GM18507 (cell line): Measurements from ENCODE around the gene BLZF1.
"Not testable (repeated sequence)": the region's sequence is repeated elsewhere in the genome, so short reads cannot be mapped to it uniquely, and the experiment has no call there.

Experiments
- DNase-seq: peaks from one replicate; pipeline ENCODE4 v3.0.0; 2011; ENCODE audit warnings: low read depth; ENCODE audit not compliant: insufficient read length; ENCODE audit errors: extremely low spot score
- FAIRE-seq: peaks from 2 replicates; lab custom pipeline; 2011; peaks lifted over from hg19 to GRCh38; lab: Jason Lieb, UNC

BLZF1 gene

GRCh38 chr1:169347688-169348382, 20.2 kb upstream of the BLZF1 start:
- FAIRE-seq: no peak
- DNase-seq: no peak

DNA sequence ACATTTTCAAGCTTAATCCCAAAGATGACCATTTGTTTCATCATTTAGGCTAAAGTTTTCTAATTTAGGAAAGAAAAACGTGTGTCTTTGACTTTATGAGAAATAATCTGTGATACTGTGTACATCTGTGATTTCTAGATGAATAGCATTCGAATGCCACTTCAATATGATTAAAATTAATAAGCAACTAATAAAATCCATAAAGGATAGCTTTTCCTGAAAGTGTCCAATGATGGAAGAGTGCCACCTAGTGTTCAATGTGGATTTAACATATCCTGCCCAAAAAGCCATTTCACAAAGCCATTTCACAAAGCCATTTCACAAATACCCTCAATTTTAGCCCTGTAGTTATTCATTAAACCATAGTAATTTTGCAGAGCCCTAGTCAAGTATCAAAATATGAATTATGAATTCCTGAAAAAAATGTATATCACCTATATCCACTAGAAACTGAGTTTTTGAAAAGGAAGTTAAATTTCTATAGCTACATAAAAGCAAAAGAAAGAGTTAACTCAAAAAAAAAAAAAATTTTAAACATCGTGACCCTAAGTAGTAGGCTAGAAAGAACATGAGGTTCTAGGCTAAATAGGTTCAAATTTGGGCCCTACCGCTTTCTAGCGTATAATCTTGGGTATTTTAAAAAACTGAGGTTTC, 19.5 kb upstream of the BLZF1 start:
- peak; percentile 87 for FAIRE-seq
- no peak for DNase-seq

DNA sequence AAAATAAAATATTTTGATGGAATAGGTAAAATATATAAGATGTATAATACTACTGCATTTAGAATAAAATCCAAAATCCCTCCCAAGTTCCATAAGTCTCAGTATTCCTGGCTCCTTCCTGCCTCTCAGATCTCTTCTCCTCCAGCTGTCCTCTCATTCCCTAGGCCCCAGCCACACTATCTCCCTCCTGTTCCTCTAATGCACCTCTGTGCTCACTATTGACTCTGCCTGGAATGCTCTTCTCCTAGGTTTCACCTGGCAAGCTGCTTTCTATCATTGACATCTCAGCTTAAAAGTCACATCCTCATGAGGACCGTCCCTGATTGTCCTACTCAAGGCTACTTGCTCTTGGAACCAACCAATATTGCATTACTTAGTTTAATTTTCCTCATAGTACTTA, 7.6 kb upstream of the BLZF1 start:
- FAIRE-seq: no peak
- DNase-seq: no peak

DNA sequence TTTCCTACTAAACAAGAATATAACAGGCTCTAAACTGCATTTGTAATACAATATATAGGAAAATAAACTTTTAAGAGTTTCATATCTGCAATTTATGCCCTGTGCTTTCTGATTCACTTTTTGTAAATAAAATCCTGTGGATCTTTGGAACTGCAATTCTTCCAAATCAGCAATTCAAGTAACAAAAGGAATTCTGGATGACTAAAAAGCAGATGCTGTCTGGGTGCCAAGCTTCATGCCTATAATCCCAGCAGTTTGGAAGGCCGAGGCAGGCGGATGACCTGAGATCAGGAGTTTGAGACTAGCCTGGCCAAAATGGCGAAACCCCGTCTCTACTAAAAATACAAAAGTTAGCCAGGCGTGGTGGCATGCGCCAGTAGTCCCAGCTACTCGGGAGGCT, 6.7 kb upstream of the BLZF1 start:
- no peak for FAIRE-seq
- no peak for DNase-seq

DNA sequence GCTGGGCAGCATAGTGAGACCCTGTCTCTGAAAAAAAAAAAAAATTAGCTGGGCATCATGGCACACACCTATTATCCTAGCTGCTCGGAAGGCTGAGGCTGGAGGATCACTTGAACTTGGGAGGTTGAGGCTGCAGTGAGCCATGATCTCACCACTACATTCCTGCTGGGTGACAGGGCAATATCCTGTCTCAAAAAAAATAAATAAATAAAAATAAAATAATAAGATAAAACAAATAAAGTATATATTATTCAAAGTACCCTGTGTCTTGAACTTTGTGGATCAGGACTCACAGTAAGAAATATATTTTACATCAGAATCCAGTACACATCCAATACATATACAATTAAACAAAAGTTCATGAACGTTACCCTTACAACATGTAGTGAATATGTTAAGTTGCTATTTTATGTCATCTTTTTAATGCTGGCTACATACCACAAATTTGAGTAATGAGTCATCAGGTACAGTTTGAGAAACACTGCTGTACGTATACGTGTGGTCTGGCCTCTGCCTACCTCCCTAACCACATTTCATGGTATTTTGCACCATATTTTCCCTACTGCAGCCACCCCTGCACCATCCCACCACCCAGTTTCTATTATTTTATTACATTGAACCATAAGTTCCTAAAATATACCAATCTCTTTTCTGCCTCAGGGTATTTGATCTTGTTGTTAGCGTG, 4.8 kb upstream of the BLZF1 start:
- DNase-seq (no peak), FAIRE-seq (peak; percentile 44)

- FAIRE-seq (no peak), DNase-seq (no peak)
Observed at GRCh38 chr1:169364948-169365347, 3.0 kb upstream of the BLZF1 start.

GRCh38 chr1:169367096-169367685, 804 bp upstream of the BLZF1 start:
- FAIRE-seq: no peak
- no peak for DNase-seq

DNA sequence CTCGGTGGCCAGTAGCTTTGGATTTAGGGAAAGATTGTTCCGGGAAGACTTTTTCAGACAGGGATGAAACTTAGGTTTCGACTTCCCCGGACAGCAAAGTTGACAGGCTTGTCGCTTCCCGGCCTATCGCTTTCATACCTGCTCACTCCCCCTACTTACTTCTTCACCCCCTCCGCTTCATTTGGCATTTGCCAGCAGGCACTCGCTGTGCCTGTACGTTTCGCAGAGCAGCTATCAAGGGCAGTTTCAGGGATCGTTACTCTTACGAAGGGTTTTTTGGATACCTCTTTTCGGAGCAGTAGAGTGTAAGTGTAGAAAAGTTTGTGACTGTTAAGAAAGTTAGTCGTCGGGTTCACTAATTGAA, 393 bp downstream of the BLZF1 start:
- FAIRE-seq: no peak
- no peak for DNase-seq

DNA sequence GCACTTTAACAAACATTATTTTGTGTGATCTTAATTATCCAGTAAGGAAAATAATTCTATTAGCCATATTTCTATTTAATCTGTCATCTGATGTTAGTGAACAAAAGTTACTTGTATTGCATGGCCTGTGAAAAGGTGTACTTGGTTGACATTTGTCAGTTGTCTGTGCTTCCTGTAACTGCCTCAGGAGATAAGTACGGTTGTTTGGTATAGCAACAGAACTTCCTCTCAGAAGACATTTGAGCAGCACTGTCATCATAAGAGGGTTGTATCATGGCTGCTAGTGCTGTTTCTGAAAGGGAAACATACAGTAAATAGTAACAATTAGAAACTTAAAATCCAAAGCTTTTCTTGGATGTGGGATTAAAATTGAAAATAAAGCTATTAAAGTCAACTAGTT, 3.4 kb downstream of the BLZF1 start:
- no peak for FAIRE-seq
- no peak for DNase-seq

DNA sequence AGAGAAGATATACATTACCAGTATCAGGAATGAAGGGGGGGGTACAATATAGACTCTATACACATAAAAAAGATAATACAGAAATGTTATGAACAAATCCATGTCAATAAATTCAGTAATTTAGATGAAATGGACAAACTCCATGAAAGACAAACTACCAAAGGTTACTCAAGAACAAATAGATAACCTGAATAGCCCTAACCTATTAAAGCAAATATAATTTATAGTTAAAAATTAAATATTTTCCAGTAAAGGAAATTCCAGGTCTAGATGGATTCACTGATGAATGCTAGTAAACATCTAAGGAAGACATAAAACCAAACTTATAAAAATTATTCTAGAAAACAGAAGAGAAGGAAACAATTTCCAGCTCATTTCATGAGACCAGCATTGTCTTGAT, 13.2 kb downstream of the BLZF1 start:
- FAIRE-seq (no peak), DNase-seq (no peak)

DNA sequence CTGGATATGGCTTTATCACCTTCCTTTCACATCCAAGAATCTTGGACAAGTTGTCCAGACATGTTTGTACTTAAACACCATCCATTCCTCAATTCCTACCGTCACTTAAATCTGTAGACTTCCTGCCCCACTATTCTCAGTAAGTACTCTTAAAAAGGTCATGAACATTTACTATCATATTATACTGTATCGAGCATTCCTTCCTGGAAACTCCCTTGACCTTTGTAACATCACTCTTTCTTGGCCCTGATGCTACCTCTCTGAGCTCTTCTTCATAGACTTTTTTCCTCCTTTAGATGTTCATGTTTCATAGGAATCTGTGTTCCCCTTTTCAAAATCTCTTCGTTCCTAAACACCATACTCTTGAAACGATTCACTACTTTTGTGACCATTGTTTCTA, 15.5 kb downstream of the BLZF1 start:
- no peak for DNase-seq
- FAIRE-seq: no peak

GRCh38 chr1:169387399-169387798, 19.4 kb downstream of the BLZF1 start:
- FAIRE-seq (no peak), DNase-seq (no peak)

- no peak for DNase-seq
Observed at GRCh38 chr1:169390303-169390702, 22.3 kb downstream of the BLZF1 start.

DNA sequence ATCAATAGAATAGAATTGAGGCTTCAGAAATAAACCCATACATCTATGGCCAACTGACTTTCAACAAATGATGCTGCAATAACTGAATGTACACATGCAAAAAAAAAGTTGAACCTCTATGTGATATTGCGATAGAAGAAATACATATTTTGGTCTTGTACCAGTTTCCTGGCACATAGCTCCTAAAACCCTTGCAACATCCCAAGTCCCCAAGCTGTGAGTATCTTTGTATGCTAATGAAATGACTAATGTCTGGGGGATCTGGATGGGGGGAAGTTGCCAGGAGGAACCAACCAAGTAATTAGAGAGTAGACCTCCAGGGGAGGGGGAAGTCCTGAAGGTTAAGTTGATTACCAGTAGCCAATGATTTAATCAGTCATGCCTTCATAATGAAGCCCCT, 24.4 kb downstream of the BLZF1 start:
- no peak for DNase-seq
- no peak for FAIRE-seq

More at GRCh38 chr1:169390303-169390702, 22.3 kb downstream of the BLZF1 start:
- FAIRE-seq: peak; percentile 39

GRCh38 chr1:169395955-169396354, 28.0 kb downstream of the BLZF1 start:
- no peak for DNase-seq
- no peak for FAIRE-seq

DNA sequence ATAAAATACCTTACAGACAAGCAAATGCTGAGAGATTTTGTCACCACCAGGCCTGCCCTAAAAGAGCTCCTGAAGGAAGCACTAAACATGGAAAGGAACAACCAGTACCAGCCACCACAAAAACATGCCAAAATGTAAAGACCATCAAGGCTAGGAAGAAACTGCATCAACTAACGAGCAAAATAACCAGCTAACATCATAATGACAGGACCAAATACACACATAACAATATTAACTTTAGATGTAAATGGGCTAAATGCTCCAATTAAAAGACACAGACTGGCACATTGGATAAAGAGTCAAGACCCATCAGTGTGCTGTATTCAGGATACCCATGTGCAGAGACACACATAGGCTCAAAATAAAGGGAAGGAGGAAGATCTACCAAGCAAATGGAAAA, 34.6 kb downstream of the BLZF1 start:
- not testable (repeated sequence) for FAIRE-seq, DNase-seq

DNA sequence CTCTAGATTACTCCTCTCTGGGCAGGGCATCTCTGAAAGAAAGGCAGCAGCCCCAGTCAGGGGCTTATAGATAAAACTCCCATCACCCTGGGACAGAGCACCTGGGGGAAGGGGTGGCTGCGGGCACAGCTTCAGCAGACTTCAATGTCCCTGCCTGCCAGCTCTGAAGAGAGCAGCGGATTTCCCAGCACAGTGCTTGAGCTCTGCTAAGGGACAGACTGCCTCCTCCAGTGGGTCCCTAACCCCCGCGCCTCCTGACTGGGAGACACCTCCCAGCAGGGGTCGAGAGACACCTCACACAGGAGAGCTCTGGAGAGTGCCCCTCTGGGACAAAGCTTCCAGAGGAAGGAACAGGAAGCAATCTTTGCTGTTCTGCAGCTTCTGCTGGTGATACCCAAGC, 40.3 kb downstream of the BLZF1 start:
- not testable (repeated sequence) for FAIRE-seq, DNase-seq

DNA sequence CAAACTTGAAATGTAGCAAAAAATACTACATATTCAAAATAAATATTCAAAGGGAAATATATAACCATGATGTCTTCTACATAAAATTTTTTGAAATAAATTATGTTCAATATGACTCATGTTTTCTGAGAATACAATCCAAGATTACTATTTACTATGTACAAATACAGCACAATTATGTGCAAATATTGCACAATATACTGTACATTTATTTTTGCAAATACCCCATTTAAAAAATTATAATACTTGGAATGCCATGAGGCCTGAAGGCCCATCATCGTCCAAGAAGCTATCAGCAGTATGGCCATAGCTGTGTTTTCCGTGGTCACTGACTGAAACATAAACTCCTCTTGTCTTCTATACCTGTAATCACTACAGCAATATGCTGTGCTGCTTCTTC, 47.0 kb downstream of the BLZF1 start:
- FAIRE-seq: no peak
- no peak for DNase-seq

- DNase-seq: no peak
- no peak for FAIRE-seq
Observed at GRCh38 chr1:169421309-169421708, 53.3 kb downstream of the BLZF1 start.

DNA sequence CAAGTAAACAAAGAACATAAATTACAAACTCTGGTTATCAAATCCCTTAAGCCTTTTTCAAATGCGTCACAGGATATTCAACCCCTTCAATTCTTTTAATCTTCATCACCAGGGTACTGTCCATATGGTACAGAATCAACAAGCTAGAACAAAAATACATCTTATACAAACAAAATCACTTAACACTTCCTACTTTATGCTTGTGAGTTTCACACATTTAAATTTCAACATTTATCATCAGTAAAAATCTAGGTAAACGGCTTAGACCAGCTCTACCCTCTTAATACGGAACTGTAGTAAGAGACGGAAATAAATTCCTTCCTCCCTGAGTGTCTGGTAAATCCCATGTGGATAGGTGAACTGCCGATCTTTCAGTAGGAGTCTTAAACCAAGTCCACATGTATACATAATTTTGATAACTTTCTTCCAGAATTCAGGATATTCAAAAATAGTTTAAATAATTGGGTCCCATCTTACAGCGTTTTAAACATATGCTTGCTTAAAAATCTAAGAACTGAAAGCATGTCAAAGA, 58.2 kb downstream of the BLZF1 start:
- FAIRE-seq (no peak), DNase-seq (no peak)
